K562 (cell line): ENCODE results near the gene RNF167. TPM values are rescaled to one million over a fixed set of nuclear protein-coding genes. Genes with fewer than 3 reads are reported as not detected.

ENCODE experiments used
- ASH1L ChIP-seq: fragments of 450-650 bp; IDR thresholded peaks from 2 replicates; pipeline ENCODE4 v1.6.1; 2018; ENCODE audit warnings: borderline replicate concordance, mild to moderate bottlenecking, low read depth; ENCODE audit not compliant: partially characterized antibody
- IRF1 ChIP-seq: sonication (generic); formaldehyde crosslinking; IDR thresholded peaks from 2 replicates; pipeline ENCODE4 v1.8.0; 2022; ENCODE audit warnings: missing genetic modification reagents, mild to moderate bottlenecking, borderline replicate concordance
- NEUROD1 ChIP-seq: fragments of 150-350 bp; IDR thresholded peaks from 2 replicates; pipeline ENCODE4 v1.6.1; 2014; ENCODE audit warnings: borderline replicate concordance, low read length, low read depth; ENCODE audit not compliant: partially characterized antibody
- PRPF4 ChIP-seq: fragments of 200-400 bp; formaldehyde crosslinking; IDR thresholded peaks from one replicate; pipeline ENCODE4 v1.6.1; 2017; ENCODE audit warnings: low read length, low read depth, mild to moderate bottlenecking; ENCODE audit not compliant: insufficient read depth, poor library complexity, severe bottlenecking
- RBM15 ChIP-seq: fragments of 200-400 bp; formaldehyde crosslinking; IDR thresholded peaks from 2 replicates; pipeline ENCODE4 v1.6.1; 2018; ENCODE audit warnings: mild to moderate bottlenecking, low read length, moderate library complexity; ENCODE audit not compliant: insufficient read depth
- SAFB ChIP-seq: fragments of 200-400 bp; formaldehyde crosslinking; IDR thresholded peaks from 2 replicates; pipeline ENCODE4 v1.6.1; 2017; ENCODE audit warnings: low read depth, low read length, borderline replicate concordance
- SIN3A ChIP-seq, 2 experiments: fragments of 150-350 bp in 1 of 2; IDR thresholded peaks; 2 replicates each; pipeline ENCODE4 v1.6.1; 2011 to 2016; ENCODE audit warnings: borderline replicate concordance in 2 of 2, low read depth in 2 of 2, low read length in 2 of 2, mild to moderate bottlenecking in 2 of 2, moderate library complexity in 2 of 2; ENCODE audit not compliant: control insufficient read depth in 1 of 2
- SMARCA4 ChIP-seq: fragments of 450-650 bp; IDR thresholded peaks from 2 replicates; pipeline ENCODE4 v1.6.1; 2016
- SMARCE1 ChIP-seq: fragments of 450-650 bp; IDR thresholded peaks from 2 replicates; pipeline ENCODE4 v1.7.1; 2016; ENCODE audit warnings: mild to moderate bottlenecking
- TAF15 ChIP-seq: fragments of 200-400 bp; formaldehyde crosslinking; IDR thresholded peaks from 2 replicates; pipeline ENCODE4 v1.6.1; 2017; ENCODE audit warnings: mild to moderate bottlenecking, low read depth, low read length, moderate library complexity
- TSC22D4 ChIP-seq: fragments of 450-650 bp; IDR thresholded peaks from 2 replicates; pipeline ENCODE4 v1.6.1; 2016; ENCODE audit warnings: missing genetic modification characterization, missing biosample characterization, control low read depth
- ZBTB1 ChIP-seq: sonication (generic); formaldehyde crosslinking; IDR thresholded peaks from 2 replicates; pipeline ENCODE4 v1.8.1; 2023; ENCODE audit warnings: missing genetic modification reagents, low read depth, mild to moderate bottlenecking, borderline replicate concordance
- ZNF41 ChIP-seq: fragments of 250-450 bp; sonication (Bioruptor Pico); conservative IDR thresholded peaks from 2 replicates; pipeline ENCODE4 v1.4.0; 2020; ENCODE audit warnings: mild to moderate bottlenecking
- ZNF436 ChIP-seq: fragments of 250-450, 450-650 bp; sonication (Bioruptor Pico); formaldehyde crosslinking; IDR thresholded peaks from 2 replicates; pipeline ENCODE4 v1.7.0; 2020; ENCODE audit warnings: mild to moderate bottlenecking
- polyA plus RNA-seq, 8 experiments: library from polyadenylated mRNA; depleted of rRNA in 4 of 8; stranded (reverse) in 5 of 8; unstranded in 3 of 8; fragments of >200 nt; fragmentation: Nextera tagmentation in 2 of 8; fragmentation: Illumina TruSeq in 1 of 8; extraction: Ambion mirVana in 2 of 8; extraction: Trizol in 1 of 8; gene quantifications; 2 replicates each; pipeline versions ENCODE4 v1.2.1 to v1.2.3, GENCODE V29; 2011 to 2014; ENCODE audit warnings: inconsistent platforms in 1 of 8, missing spikeins in 1 of 8
- total RNA-seq, 7 experiments: library from RNA; depleted of rRNA in 6 of 7; stranded (reverse); fragments of >200 nt in 6 of 7; fragmentation: Illumina TruSeq in 2 of 7; extraction: Trizol in 2 of 7; gene quantifications; 2 replicates each; pipeline versions ENCODE4 v1.2.1 to v1.2.3, GENCODE V29; 2011 to 2021; ENCODE audit warnings: low replicate concordance in 1 of 7
- TF ChIP-seq, protein P1 (sequence below): fragments of 450-650 bp; IDR thresholded peaks from one replicate; pipeline ENCODE4 v1.6.1; 2018; ENCODE audit warnings: mild to moderate bottlenecking, moderate library complexity; ENCODE audit not compliant: partially characterized antibody
- TF ChIP-seq, protein P2 (sequence below), 2 experiments: fragments of 450-650 bp; formaldehyde crosslinking in 1 of 2; IDR thresholded peaks; 2 replicates each; pipeline versions ENCODE4 v1.4.0 to v1.6.1; 2014 to 2020; ENCODE audit warnings: mild to moderate bottlenecking in 2 of 2, borderline replicate concordance in 1 of 2, low read depth in 1 of 2

RNF167 gene
- total and polyA plus RNA-seq, 9 of the 15 experiments (the other 6 are each of a cell fraction or from before 2014, with no cell fraction given), result 16.5 to 143 (median 45.5) TPM

DNA sequence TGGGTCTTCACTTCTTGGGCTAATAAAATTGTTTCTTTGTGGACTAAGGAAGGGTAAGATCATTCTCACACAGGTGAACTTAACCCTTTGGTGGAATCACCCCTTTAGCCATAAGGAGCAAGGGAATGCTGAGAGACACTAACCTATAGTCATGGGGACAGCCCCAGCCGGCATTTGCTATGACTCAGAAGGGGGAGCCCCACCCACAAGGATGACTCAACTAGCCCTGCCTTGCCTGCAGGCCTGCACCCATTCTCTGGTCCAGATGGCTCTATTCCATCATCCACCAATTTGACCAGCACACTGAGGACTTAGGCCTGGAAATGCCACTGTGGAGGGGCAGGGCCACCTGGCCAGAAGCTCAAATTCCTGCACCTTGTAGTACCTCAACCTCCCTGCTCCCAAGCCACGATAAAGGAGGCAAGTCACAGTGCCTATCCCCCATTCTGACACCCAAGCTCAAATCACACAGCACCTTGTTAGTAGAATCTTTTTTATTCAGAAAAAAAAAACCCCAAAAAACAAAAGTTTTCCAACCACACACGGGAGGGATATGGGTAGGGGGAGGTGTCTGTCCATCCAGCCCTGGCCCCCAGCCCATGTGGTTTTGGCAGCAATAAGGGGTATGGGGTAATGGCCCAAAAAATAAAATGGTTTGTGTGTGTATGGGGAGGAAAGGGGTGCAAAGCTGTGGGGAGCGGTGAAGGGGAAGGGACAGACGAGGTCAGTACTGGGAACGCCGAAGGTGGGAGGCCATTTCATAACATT, 5.3 kb downstream of the RNF167 start (continued):
- TF ChIP-seq, protein P1, sequence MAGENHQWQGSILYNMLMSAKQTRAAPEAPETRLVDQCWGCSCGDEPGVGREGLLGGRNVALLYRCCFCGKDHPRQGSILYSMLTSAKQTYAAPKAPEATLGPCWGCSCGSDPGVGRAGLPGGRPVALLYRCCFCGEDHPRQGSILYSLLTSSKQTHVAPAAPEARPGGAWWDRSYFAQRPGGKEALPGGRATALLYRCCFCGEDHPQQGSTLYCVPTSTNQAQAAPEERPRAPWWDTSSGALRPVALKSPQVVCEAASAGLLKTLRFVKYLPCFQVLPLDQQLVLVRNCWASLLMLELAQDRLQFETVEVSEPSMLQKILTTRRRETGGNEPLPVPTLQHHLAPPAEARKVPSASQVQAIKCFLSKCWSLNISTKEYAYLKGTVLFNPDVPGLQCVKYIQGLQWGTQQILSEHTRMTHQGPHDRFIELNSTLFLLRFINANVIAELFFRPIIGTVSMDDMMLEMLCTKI, result no peak
- no peak for TF ChIP-seq ASH1L
- no peak for TF ChIP-seq RBM15
- TF ChIP-seq TSC22D4 (tag), result no peak
- no peak for TF ChIP-seq IRF1 (CRISPR knock-in tag)
- TF ChIP-seq PRPF4, result no peak
- no peak for TF ChIP-seq ZNF436 (CRISPR knock-in tag)
- no peak for TF ChIP-seq SAFB
- no peak for TF ChIP-seq ZNF41 (CRISPR knock-in tag)
- no peak for TF ChIP-seq ZBTB1
- TF ChIP-seq TAF15, result no peak
- peak; percentile 60 for TF ChIP-seq SMARCE1
- no peak for TF ChIP-seq NEUROD1
- peak; percentile 60; the same call in 1 of the 2 replicates for TF ChIP-seq SMARCA4
- TF ChIP-seq, protein P2, sequence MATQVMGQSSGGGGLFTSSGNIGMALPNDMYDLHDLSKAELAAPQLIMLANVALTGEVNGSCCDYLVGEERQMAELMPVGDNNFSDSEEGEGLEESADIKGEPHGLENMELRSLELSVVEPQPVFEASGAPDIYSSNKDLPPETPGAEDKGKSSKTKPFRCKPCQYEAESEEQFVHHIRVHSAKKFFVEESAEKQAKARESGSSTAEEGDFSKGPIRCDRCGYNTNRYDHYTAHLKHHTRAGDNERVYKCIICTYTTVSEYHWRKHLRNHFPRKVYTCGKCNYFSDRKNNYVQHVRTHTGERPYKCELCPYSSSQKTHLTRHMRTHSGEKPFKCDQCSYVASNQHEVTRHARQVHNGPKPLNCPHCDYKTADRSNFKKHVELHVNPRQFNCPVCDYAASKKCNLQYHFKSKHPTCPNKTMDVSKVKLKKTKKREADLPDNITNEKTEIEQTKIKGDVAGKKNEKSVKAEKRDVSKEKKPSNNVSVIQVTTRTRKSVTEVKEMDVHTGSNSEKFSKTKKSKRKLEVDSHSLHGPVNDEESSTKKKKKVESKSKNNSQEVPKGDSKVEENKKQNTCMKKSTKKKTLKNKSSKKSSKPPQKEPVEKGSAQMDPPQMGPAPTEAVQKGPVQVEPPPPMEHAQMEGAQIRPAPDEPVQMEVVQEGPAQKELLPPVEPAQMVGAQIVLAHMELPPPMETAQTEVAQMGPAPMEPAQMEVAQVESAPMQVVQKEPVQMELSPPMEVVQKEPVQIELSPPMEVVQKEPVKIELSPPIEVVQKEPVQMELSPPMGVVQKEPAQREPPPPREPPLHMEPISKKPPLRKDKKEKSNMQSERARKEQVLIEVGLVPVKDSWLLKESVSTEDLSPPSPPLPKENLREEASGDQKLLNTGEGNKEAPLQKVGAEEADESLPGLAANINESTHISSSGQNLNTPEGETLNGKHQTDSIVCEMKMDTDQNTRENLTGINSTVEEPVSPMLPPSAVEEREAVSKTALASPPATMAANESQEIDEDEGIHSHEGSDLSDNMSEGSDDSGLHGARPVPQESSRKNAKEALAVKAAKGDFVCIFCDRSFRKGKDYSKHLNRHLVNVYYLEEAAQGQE (IDR thresholded peaks at IDR 0.05; ENCODE audit: borderline replicate concordance), result peak; percentile 21; the same call in 1 of the 2 replicates
- TF ChIP-seq, protein P2 (CRISPR knock-in tag; IDR thresholded peaks at IDR 0.05; ENCODE audit: low read depth), result no peak
- TF ChIP-seq SIN3A (IDR thresholded peaks at IDR 0.05; ENCODE audit: borderline replicate concordance in 2 of 2, control insufficient read depth in 1 of 2, low read depth in 2 of 2, low read length in 2 of 2), result peak in 1 of 2 experiments; percentile 56; a peak in 2 of 4 replicates
